ENCODE measurements around the gene LBP. TPM values are rescaled to one million over a fixed set of nuclear protein-coding genes. Genes with fewer than 3 reads are reported as not detected.

LBP gene
- total and polyA plus RNA-seq, 2 of the 13 experiments (the other 11 are each of a cell fraction or from before 2014, with no cell fraction given): 0.07 to 0.20 TPM

DNA sequence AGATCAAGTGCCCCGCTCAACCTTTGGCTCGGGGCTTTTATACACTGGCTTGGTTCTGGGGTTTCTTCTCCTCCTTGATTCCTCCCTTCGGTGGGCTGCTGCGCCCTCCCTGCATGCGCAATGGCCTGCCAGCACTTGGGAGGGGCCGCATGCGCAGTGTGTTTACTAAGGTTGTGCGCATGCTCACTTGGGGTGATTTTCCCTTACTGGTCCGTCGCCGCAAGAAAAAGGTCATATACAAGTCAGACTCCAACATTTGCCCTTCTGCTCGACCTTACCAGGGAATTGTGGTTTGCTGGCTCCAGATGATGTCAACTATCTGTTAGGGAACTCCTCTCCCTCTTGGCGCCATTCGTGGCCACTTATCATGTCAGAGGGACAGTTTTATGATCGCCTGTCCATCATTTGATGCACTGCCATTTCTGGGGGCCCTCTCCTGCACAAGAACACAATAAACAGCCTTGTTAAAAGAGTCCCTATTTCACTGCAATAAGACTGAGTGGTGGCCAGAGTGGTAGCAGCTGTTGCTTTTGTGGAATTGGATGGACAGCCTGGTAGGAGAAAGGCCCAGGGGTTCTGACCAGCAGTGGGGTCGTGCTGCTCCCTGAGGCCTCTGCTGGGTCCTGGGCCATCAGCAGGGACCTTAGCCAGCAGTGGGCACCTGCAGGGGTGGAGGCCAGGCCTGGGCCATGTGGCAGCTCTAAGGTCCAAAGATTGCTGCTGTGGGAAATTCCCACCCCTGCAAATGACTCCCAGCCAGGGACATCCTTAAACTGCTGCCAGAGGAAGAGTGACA, 2.8 kb upstream of the LBP start (continued):
- TF ChIP-seq CC2D1A (CRISPR knock-in tag; IDR thresholded peaks at IDR 0.05) (0 out of 2 replicates have a peak, but pooled peaks have one; percentile 71), ZNF263 (CRISPR knock-in tag; IDR thresholded peaks at IDR 0.05) (peak; percentile 36; the same call in 1 of the 2 replicates), ZNF616 (CRISPR knock-in tag; IDR thresholded peaks at IDR 0.05; ENCODE audit: low read depth) (peak; percentile 86; the same call in 1 of the 2 replicates), JUN (CRISPR knock-in tag; IDR thresholded peaks at IDR 0.05) (peak; percentile 54; the same call in 1 of the 2 replicates), ZNF772 (CRISPR knock-in tag; IDR thresholded peaks at IDR 0.05) (peak; percentile 86), ZNF557 (CRISPR knock-in tag; IDR thresholded peaks at IDR 0.05) (0 out of 2 replicates have a peak, but pooled peaks have one; percentile 11), SNAI1 (CRISPR knock-in tag; IDR thresholded peaks at IDR 0.05; ENCODE audit: borderline replicate concordance) (no peak), ZNF724P (CRISPR knock-in tag; IDR thresholded peaks at IDR 0.05; ENCODE audit: borderline replicate concordance) (0 out of 2 replicates have a peak, but pooled peaks have one; percentile 78), ZNF768 (CRISPR knock-in tag; IDR thresholded peaks at IDR 0.05) (peak; percentile 35; the same call in 1 of the 2 replicates), RELA (CRISPR knock-in tag; IDR thresholded peaks at IDR 0.05) (peak; percentile 94; the same call in 1 of the 2 replicates), GATAD1 (CRISPR knock-in tag; IDR thresholded peaks at IDR 0.05) (peak; percentile 79), BORCS8-MEF2B (CRISPR knock-in tag; IDR thresholded peaks at IDR 0.05) (peak; percentile 86), HOXA5 (CRISPR knock-in tag; IDR thresholded peaks at IDR 0.05) (peak; percentile 72; the same call in 1 of the 2 replicates)
- TF ChIP-seq, protein P1, sequence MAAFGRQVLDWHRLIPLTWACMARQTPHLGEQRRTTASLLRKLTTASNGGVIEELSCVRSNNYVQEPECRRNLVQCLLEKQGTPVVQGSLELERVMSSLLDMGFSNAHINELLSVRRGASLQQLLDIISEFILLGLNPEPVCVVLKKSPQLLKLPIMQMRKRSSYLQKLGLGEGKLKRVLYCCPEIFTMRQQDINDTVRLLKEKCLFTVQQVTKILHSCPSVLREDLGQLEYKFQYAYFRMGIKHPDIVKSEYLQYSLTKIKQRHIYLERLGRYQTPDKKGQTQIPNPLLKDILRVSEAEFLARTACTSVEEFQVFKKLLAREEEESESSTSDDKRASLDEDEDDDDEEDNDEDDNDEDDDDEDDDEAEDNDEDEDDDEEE (CRISPR knock-in tag; IDR thresholded peaks at IDR 0.05): peak; percentile 37; the same call in 1 of the 2 replicates
- TF ChIP-seq, protein P2, sequence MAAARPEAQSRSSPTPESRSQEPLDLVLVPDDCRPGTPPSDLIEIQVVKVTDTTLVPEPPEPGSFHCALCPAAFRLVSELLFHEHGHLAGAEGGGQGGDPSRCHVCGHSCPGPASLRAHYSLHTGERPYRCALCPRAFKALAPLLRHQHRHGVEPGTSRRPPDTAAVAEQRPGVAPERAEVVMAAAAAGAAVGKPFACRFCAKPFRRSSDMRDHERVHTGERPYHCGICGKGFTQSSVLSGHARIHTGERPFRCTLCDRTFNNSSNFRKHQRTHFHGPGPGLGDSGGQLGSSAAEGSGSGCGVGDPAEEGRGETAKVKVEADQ (CRISPR knock-in tag; IDR thresholded peaks at IDR 0.05; ENCODE audit: borderline replicate concordance): peak; percentile 96
- TF ChIP-seq, protein P3, sequence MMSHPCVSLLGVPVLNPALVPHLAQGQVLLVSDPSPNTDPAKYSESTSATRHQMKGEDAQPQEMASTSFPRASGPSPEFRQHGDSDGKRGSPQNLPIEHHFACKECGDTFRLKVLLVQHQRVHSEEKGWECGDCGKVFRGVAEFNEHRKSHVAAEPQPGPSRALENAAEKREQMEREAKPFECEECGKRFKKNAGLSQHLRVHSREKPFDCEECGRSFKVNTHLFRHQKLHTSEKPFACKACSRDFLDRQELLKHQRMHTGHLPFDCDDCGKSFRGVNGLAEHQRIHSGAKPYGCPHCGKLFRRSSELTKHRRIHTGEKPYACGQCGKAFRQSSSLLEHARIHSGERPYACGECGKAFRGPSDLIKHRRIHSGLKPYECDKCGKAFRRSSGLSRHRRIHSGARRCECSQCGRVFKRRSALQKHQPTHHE (CRISPR knock-in tag; IDR thresholded peaks at IDR 0.05; ENCODE audit: borderline replicate concordance): 0 out of 2 replicates have a peak, but pooled peaks have one; percentile 61
- TF ChIP-seq, protein P4, sequence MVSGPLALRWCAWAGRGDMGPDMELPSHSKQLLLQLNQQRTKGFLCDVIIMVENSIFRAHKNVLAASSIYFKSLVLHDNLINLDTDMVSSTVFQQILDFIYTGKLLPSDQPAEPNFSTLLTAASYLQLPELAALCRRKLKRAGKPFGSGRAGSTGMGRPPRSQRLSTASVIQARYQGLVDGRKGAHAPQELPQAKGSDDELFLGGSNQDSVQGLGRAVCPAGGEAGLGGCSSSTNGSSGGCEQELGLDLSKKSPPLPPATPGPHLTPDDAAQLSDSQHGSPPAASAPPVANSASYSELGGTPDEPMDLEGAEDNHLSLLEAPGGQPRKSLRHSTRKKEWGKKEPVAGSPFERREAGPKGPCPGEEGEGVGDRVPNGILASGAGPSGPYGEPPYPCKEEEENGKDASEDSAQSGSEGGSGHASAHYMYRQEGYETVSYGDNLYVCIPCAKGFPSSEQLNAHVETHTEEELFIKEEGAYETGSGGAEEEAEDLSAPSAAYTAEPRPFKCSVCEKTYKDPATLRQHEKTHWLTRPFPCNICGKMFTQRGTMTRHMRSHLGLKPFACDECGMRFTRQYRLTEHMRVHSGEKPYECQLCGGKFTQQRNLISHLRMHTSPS (CRISPR knock-in tag; IDR thresholded peaks at IDR 0.05; ENCODE audit: low read depth): peak; percentile 77; the same call in 1 of the 2 replicates
- TF ChIP-seq, protein P5, sequence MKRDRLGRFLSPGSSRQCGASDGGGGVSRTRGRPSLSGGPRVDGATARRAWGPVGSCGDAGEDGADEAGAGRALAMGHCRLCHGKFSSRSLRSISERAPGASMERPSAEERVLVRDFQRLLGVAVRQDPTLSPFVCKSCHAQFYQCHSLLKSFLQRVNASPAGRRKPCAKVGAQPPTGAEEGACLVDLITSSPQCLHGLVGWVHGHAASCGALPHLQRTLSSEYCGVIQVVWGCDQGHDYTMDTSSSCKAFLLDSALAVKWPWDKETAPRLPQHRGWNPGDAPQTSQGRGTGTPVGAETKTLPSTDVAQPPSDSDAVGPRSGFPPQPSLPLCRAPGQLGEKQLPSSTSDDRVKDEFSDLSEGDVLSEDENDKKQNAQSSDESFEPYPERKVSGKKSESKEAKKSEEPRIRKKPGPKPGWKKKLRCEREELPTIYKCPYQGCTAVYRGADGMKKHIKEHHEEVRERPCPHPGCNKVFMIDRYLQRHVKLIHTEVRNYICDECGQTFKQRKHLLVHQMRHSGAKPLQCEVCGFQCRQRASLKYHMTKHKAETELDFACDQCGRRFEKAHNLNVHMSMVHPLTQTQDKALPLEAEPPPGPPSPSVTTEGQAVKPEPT (CRISPR knock-in tag; IDR thresholded peaks at IDR 0.05; ENCODE audit: low read depth): peak; percentile 85
- TF ChIP-seq, protein P6, sequence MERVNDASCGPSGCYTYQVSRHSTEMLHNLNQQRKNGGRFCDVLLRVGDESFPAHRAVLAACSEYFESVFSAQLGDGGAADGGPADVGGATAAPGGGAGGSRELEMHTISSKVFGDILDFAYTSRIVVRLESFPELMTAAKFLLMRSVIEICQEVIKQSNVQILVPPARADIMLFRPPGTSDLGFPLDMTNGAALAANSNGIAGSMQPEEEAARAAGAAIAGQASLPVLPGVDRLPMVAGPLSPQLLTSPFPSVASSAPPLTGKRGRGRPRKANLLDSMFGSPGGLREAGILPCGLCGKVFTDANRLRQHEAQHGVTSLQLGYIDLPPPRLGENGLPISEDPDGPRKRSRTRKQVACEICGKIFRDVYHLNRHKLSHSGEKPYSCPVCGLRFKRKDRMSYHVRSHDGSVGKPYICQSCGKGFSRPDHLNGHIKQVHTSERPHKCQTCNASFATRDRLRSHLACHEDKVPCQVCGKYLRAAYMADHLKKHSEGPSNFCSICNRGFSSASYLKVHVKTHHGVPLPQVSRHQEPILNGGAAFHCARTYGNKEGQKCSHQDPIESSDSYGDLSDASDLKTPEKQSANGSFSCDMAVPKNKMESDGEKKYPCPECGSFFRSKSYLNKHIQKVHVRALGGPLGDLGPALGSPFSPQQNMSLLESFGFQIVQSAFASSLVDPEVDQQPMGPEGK (CRISPR knock-in tag; IDR thresholded peaks at IDR 0.05): peak; percentile 41; the same call in 1 of the 2 replicates
